GM12801 (cell line): ENCODE data around the gene MRE11.

Source experiments
- CTCF ChIP-seq: IDR thresholded peaks from one replicate; pipeline ENCODE4 v1.5.1; 2011; ENCODE audit warnings: control low read depth; ENCODE audit not compliant: insufficient read length; ENCODE audit errors: extremely low read depth

The MRE11 gene

DNA sequence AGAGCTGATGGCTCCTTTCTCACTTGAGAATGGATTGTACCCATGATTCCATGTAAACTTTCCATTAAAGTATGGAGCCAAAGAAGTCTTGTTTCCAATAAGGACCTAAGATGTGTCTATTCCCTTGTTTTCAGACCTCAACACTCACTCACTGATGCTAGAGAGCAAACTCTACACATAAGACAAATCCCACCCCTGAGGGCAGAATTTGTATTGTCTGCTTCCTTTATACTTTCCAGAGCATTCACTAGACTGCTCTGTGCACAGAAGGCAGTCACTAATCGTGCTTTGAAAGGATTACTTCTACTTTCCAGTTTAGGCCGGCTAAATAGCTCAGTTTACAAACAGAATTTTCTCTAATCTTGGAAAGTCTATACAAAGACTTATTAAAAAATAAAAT, 6.5 kb upstream of the MRE11 start:
- no peak for TF ChIP-seq CTCF

DNA sequence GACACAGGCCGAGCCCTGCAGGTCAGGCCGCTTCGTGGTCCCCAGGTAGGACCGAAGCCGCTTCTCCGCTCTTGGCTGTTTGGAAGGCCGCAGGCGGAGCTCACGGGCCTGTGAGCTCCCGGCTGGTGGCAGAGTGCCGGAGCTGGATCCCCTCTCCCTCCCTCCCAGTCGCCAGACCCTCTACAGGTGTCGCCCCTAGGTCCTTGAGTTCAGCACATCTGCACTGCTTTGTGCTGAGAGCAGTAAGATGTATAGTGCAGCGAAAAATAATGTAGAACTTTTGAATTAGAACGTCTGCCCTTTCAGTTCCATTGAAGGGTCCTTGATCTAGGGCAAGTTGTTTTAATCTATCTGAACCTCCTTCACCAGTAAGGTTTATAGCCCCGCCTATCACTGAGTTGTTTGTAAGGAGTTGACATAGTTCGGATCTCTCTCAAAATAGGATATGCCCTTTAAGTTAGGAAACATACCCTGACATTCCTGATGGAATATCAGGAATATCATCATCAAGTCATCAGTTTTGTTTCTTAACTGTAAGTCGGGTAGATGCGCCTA, 559 bp upstream of the MRE11 start:
- TF ChIP-seq CTCF: no peak

- no peak for TF ChIP-seq CTCF
Measured at GRCh38 chr11:94486068-94486467, 7.6 kb downstream of the MRE11 start.

GRCh38 chr11:94481342-94481741, 12.3 kb downstream of the MRE11 start:
- TF ChIP-seq CTCF: no peak

DNA sequence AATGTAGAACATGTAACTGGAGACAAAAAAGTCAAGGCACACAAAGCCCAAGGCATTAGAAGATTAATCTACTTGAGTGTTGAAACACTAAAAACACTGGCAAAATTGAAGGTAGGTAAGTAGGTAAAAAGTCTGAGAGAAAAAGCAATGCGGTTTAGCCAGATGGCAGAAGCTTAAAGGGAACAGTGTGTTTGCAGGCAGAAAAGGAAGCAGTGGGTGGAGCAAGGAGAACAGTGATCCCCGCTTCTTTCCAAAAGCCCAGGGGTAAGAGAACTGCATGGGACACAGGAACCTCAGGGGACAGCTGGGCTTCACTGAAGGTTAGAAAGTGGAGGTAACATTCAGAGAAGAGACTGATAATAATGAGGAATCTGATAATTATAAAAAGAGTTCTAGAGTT, 16.0 kb downstream of the MRE11 start:
- TF ChIP-seq CTCF: no peak

DNA sequence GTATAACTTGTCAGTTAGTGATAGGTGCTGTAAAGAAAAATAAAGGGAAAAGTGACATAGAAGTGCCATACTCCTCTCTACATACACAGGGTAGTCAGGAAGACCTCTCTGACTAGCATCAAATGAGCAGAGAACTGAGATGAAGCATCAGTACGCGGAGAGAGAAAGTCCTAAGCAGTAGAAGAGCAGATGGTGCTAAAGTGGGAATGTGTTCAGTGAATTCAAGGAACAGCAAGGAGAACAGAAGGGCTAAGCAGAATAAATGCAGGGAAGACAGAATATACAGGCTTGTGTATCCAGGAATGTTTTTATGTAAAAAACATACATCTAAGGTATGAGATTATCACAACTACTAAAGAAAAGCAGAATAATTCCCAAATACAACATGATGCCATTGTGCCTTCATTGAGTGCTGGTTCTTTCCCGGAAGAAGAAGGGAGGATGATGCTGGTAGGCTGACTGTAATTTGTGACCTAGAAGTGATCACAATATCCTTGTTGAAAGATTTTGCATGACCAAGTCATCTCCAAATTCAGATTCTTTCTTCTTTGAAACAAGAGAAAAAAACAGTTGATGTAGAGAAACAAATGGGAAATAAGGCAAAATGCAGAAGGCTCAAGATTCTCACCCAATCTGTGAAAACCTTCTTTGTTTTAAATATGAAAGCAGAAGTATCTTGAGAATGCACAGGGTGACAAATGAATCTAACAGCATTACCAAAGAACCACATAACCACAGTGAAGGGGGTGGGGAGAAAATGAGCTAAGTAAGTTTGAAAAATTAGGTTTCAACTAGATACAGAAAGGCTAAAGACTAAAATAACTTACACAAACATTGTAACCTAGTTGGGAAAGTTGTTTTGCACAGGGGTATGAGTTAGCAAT, 20.5 kb downstream of the MRE11 start:
- no peak for TF ChIP-seq CTCF

GRCh38 chr11:94469416-94469815, 24.2 kb downstream of the MRE11 start:
- TF ChIP-seq CTCF: no peak
